HG03469 (cell line): ENCODE results near the gene PXDC1.

Source experiments
- ATAC-seq: cut with Tn5 transposase; IDR thresholded peaks from one replicate; pipeline ENCODE4 v1.9.1; 2021; ENCODE audit warnings: mild to moderate bottlenecking, moderate library complexity, moderate number of reproducible peaks; ENCODE audit not compliant: unreplicated experiment

PXDC1 gene, protein sequence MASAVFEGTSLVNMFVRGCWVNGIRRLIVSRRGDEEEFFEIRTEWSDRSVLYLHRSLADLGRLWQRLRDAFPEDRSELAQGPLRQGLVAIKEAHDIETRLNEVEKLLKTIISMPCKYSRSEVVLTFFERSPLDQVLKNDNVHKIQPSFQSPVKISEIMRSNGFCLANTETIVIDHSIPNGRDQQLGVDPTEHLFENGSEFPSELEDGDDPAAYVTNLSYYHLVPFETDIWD

DNA sequence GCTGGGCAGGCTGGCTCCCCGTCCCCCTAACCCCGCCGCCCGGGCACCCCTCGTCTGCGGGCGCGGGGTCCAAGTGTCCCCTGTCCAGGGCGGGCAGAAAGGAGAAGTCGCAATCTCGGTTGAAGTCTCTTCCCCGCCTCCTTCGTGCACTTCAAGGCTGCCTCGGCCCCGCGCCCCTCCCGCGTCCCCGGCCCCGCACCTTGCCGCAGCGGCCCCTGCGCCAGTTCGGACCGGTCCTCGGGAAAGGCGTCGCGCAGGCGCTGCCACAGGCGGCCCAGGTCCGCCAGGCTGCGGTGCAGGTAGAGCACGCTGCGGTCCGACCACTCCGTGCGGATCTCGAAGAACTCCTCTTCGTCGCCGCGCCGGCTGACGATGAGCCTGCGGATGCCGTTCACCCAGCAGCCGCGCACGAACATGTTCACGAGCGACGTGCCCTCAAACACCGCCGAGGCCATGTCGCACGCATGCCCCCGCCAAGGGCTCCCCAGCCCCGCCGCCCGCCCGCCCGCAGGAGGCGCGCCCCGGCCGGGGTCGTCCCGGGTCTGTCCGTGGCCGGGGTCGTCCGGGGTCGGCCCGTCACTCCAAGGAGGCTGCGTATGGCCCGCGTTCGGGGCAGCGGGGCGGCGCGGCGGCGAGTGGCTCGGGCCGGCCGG, at the start of gene PXDC1:
TSS of gene PXDC1 (minus strand) at position 637 of the 653 bp plus-strand sequence. CDS start at position 455, 182 bp downstream.
- ATAC-seq, result no peak

DNA sequence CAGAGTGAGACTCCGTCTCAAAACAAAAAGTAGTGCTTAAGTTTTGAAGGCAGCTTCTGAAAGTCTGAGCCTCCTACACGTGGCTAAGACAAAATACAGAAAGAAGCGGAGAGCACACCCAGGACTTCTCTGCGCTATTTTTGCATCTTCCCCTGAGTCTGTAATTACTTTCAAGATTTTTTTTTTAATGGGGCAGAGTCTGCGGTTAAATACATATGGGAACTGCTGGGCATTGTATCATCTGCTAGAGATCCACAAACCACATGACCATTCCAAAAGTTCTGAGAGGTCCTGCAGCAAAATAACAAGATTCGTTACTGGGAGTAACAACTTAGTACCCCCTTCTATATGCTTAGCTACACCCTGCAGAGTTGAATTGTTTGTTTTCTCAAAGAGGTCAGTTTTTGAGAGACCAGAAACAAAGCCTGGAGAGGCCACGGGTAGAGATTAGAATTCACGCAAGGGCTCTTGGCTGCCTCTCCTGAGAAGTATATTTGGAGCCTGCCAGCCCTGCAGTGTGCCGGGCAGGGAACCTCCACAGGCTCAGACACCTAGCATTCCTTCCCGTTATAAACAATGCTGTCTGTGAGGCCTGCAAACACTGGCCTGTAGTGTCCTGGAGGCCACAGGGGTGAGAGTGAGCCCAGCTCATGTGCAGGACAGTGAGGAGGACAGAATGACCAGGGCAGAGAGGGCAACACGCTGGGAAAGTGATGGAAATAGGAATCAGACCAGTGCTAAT, 49.5 kb upstream of the PXDC1 start:
- no peak for ATAC-seq

DNA sequence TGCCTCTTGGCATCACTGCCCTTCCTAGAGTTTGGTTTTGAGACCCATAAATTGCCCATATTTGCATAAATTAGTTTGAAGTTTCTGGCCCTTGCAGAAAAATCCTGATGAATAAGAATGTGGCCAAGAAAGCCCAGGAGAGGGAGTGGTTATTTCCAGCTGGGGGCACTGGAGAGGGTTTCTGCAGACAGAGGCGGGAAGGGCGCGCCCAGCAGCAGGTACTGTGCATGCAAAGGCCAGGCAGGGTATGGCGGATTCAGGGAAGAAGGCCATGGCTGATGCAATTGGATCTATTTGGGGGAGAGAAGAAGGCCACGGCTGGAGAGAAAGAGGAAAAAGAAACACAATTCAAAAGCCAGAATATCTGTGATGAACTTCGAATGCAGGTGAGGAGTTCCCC, 48.2 kb upstream of the PXDC1 start:
- no peak for ATAC-seq

DNA sequence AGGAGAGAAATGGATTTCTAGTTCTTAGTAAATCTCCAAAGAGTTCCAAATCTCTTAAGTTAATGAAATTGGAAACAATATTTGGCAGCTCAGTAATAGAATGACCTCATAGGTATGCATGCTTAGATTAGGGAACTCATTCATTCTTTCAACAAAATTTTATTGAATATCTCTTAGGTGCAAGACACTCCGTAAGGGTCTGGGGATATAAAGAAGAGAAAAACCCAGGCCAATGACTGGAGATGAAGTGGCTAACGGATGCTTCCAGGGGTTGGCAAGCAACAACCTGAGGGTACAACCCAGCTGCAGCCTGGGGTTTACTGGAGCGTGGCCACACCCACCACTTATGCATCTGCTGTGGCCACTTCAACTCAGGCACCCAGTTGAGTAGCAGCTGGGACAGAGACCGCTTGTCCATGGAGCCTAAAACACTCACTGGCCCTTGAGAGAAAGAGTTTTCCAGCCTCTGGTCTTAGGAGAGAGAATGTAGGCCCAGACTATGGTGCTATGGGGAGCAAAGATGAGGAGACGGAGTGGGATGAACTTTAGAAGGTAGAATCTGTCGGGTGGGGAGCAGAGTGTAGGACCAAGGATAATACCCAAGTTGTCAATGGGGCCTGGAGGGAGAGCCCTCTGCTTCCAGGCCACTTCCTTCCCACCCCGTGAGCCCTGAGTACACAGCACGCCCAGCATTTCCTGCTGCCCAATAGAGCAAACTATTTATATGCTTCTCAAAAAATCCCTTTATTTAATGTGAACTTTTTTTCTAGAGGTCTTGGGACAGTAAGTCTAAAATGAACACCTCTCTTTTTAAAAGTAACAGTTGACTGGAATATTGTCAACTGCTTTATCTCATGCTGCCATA, 46.8 kb upstream of the PXDC1 start:
- no peak for ATAC-seq

DNA sequence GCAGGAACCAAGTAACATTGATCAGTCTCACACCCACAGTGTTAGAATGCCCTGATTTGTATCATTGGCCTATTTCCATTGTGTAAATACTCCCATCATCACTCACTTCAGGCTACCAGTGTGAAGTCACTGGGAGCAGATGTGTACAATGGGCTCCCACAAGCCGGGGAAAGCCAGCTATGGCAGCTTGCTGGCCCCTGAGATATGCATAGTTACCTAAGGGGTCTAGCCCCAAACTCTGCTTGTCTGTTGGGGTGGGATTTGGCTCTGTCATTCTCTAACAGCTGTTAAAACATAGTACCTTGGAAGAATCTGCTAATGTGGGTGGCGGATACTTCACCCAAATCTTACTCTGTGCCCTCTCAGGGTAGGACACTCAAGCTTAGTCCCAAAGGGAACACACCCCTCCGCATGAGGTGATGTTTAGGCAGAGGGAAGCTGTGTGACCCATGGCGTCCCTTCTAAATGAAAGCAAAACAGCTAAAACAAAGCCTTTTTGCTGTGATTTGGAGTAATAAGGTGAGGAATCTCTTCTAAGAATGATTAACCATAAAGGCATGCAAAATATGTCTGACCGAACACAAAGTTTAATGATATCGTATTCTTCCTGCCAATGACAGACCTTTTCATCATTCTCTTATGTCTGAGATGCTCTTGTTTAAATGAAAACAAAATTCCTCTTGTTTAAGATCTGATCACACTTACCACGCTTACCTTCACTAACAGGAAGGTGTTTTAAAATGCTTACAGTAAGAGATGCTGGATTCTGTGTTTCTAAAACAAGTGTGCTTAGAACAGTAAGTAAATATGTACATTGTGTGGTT, 45.9 kb upstream of the PXDC1 start:
- no peak for ATAC-seq

DNA sequence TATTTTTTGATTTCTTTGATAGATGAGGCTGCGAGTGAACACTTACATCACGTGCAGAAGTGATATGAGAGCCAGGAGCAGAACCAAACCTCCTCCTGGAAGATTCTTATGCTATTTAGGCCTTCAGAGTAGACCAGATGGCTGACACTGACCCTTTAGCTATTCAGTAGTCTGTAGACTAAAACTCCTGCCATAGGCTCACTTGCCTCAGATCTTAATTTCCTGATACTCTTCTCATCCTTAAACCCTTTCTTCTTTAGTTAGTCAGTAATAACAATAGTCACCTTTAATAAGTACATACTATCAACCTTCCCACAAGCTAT, 45.2 kb upstream of the PXDC1 start:
- no peak for ATAC-seq

DNA sequence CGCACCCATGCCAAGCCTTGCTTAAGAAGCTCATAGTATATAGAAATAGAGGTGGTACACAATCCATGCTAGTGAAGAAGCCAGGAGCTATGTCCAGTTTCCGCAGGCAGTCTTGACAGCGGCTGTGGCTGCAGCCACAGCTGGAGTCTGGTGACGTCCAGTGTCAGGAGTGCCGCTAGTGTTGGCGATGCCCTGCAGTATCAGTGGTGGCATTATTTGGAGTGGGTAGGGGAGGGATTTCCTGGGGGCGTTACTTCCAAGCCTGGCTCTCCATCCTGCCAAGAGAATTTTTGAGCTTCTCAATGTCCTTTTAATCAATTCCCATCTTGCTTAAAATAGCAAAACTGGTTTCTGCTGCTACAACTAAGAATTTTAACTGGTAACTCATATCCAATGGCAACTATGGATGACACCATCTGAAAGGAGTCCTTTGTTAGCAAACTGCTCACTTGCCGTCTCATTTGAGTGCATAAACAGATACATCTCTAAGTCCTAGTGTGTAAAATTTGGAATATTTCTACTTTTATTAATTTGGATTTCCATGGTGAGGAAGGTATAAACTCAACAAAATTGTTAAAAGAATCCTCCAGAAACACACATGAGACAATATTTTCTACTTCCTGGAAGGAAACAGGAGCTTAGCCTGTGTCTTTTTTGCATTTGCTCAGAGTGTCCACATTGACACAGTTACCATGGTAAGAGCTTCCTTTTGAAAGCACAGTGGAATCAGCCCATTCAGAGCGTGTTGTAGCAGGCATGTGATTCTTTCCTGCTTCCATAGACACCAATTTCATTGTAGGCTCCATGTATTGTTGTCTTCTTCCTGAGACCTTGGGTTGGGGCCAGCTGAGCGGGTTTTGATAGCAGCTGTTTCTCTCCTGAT, 44.6 kb upstream of the PXDC1 start:
- ATAC-seq, result no peak

DNA sequence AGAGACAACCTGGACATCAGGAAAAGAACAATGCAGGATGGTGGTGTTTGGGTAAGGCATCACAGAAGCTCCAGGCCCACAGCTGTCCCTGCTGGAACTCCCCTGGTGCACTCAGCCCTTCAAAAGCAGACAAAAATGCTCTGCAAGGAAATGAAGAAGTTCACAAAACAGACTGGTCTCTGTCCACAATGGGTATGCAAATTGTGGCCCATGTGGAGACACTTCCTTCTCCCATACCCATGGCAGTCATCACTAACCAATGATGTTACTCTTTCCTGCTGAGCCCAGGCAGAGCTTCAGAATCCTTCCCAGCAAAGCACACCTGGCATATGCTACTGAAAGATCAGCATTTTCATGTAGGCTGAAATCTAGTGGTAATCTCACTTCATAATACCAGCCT, 42.6 kb upstream of the PXDC1 start:
- ATAC-seq, result peak; percentile 44

DNA sequence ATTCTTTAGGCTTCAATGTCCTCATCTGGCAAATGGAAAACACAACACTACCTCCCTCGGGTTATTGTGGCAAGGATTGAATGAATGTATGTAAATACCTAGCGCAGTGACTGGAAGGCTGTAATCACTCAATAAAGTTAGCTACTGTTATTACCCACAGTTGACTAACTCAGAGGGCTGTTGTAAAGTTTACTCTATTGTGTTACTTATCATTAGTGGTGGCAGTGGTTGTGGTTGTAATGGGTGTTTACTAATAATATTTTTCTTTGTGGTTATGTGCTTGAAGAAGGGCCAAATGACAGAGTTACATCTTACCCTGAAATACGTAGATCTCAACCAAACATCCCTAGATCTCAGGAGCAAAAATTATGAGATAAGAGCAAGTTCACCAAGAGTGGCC, 42.0 kb upstream of the PXDC1 start:
- no peak for ATAC-seq

DNA sequence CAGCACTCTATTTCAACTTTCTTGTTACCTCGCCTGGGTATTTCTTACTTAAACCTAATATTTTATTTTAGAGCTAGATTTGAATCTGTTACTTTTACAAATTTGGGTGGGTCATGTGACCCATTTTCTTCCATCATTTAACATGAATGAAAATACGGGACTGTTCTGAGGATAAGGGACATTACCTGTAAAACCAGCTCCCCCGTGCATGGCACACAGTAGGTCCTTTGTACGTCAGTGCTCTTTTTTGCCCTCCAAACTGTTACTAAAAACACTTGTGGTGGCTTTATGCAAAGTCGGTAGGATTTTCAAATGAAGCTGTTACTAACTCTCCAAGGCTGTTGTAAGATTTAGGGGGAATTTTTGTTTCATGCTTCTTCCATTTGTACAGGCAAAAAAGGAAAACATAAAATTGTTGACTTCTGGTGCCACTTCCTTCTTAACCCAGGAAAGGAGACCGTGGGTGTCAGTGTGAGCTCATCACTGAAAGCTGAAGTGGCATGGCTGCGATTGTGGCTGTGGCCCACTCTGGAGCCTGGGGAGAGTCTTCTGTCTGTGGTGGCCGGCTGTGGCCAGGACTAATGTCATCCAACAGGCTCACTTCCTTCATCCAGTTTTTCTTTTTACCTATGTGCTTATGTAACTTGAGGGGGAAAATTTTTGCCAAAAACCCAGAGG, 40.2 kb upstream of the PXDC1 start:
- ATAC-seq, result no peak

DNA sequence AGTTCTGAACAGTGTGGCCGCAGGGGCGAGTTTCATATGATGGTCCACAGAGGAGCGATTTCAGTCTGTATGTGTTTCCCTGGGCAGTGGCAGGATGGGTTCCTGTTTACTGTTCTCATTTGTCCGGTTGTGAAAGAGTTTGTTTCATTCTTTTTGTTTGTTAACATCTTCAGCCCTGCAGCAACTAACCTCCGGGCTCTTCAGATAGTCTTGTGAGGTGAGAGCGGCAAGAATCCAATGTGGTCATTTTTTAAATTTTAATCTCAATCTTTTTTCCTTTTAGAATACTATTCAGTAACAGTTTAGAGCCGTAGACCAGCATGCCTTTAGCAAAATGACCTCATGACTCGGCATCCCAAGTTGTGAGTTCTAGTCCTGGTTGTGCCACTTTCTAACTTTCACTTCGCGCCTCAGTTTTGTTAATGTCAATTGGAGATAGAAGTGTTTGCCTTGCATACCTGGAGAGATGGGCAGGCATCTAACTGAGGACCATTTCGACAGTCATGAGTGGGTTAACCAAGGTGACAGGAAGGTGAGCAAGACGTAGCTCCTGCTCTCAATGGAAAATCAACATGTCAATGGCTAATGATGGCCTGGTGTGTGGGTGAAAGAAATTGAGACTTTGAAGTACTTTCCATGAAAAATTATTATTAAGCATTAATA, 38.5 kb upstream of the PXDC1 start:
- no peak for ATAC-seq

DNA sequence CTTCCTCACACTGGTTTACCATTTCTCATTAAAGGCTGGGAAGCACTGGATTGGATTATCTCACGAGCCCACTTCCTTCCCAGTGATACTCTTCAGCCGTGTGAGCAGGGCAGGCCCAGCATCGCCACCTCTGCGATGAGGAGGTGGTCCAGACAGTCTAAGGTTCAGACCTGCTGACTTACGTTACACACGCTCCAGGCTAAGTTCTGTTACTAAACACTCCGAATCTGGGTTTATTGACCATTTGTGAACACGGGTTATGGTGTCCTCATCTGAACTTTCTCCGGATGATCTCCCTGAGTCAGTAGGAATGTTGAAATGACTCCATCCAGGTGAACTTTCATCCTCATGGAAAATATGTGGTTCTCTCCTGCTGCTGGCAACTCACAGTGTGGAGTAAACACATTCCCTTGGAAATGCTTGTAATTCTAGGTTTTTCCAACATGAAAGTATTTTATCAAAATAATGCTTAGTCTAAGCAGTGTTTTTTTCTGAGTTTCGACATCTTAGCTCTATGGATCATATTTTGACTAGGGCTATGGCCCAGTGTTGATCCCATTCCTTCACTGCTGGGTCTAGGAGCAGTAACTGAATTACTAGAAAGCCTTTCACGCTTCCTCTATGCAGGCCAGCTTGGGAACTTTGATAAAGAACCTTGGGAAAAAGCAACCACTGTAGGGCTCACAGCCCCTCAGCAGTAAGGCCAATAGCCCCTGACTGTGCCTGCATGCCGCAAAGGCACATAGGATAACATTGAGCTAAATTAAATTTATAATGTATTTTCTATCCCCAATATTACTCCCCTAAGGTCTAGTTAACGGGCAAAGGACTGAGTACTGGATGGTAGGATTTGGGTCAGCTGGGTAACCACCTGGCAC, 37.7 kb upstream of the PXDC1 start:
- no peak for ATAC-seq

DNA sequence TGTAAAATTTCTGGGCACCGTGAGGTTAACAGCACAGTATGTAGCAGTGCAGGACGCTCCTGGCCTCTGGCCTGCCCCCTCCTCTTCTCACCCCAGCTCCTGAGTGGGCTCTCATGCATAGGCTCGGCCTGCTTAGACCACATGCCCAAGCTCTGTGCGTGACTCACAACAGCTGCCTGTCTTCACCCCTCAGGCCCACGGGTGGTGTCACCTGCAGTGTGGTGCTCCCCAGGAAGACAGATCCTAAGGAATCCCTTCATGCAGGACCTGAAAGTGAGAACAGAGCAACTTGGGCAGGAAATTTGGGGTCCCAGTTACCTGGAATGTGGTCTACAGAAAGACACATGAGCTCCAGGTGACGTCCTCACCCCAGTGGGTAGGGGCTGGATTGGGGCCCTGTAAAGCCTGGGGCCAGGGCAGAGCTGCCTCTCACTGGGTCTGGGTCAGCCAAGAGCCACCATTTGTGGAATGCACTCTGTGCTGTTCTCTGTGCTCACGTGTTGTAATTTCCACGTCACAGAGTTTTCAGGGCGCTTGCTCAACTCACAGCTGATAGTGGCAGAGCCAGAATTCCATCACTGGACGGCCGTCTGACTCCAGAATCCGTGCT, 37.0 kb upstream of the PXDC1 start:
- no peak for ATAC-seq

DNA sequence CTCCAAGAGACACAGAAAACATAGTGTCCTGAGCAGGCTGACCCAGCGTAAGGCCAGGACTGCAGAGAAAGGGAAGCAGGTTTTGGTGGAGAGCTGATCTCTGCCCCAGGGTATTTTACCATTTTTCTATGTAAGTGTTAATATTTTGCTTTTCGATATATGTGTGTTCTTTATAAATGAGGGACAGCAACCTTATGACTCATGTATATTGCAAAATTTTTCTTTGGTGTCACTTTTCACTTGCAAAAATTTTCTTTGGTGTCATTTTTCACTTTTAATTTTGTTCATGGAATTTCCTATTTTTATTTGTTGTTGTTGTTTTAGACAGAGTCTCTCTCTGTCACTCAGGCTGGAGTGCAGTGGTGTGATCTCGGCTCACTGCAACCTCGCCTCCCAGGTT, 34.6 kb upstream of the PXDC1 start:
- no peak for ATAC-seq

DNA sequence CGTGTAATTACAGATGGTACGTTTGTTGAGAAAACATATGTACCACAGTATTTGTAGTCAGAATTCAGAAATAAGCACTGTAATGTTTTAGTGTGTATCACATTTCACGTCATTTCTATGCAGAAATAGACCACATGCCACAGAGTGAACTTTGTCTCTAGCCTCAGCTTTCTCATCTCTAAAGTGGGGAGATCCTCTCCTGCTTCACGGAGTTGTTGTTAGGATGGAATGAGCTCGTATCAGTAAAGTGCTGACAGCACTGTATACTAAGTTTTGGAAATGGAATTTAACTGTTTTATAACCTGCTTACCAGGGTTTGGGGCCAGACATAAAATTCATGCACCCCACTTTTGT, 34.2 kb upstream of the PXDC1 start:
- no peak for ATAC-seq

DNA sequence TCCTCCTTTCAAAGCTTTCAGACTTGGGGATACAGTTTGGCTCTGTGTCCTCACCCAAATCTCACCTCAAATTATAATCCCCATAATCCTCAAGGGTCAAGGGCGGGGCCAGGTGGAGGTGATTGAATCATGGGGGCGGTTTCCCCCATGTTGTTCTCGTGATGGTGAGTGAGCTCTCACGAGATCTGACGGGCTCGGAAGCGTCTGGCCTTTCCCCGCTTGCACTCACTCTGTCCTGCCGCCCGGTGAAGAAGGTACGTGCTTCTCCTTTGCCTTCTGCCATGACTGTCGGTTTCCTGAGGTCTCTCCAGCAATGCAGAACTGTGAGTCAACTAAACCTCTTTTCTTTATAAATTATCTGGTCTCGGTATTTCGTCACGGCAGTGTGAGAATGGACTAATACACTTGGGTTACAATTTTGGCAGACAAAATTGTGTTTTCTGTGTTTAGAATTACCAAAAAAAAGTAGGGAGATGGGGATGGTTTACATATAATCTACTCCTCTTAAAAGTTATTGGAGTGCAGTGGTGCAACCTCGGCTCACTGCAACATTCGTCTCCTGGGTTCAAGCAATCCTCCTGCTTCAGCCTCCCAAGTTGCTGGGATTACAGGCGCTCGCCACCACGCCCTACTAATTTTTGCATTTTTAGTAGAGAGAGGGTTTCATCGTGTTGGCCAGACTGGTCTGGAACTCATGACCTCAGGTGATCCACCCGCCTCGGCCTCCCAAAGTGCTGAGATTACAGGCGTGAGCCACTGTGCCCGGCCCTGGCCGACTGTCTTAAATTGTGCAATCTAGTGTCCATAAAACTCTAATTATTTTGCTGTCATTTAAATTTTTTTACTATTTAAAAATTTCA, 33.6 kb upstream of the PXDC1 start:
- no peak for ATAC-seq
